GF-D8 (cell line): ENCODE data around the gene CYREN.

ENCODE experiments used
- DNase-seq: peaks from one replicate; lab custom pipeline; 2025; lab: John Stamatoyannopoulos, UW

CYREN gene

DNA sequence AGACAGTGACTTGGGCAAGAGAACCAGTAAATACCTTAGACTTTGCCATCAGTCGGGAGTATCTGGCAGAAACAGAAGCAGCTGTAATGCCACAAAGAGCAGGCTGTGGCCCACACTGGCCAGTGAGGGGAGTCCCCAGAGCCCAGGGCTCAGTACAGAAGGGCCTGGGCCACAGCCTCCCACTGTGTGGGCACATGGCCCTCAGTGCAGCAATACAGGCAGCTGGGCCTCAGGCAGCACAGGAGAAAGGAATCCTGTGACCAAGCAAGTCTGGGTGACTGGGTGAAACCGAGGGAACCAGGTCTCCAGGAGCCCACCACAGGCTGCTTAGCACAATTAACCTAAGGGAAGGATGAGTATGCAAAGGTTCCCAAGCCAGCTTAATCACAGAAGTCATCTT lies 26.8 kb upstream of the CYREN start:
- DNase-seq: no peak

DNA sequence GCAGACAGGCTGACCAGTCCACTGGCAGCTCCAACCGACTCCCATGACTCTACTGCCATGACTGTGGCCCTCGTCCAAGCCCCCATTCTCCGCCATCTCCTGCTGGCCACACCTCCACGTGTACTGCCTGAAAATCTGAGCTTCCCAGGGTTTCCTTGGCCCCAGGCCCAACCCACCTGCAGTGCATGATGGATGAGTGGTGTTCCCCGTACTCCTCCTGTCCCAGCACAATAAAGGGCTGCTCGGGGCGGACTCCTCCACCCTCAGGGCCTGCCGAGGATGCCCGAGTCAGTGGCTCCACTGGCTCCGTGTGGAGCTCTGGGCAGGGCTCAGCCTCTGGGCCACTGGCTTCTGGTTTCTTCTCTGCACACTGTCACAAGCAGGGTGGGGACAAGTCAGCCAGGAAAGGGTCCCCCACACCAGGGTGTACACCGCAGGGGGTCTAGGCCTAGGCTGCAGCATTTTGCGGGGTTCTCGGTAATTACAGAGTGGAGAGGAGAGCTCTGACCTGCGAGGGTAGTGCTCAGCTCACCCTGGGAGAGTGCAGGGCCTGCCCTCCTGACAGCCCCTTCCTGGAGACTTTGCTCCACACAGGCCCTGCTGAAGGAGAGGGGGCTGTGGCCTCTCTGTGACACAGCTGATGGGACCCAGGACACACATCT lies 25.6 kb upstream of the CYREN start:
- no peak for DNase-seq

DNA sequence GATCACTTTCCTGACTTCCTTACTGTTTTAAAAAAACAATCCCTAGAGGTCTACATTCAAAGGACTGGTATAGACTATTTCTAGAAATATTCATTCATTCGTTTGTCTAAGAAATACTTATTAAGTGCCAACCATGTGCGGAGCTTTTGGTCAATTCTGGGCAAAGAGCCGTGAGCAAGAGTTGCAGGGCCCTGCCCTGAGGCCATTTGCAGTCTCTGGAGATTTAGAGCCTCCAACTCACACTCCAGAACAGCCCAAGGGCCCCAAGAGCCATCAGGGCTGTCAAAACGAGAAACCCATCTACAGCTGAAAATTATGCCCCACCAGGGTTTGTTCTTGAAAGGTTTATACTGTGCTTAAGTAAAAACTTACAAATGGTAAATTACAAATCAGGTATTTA lies 24.6 kb upstream of the CYREN start:
- DNase-seq: no peak

DNA sequence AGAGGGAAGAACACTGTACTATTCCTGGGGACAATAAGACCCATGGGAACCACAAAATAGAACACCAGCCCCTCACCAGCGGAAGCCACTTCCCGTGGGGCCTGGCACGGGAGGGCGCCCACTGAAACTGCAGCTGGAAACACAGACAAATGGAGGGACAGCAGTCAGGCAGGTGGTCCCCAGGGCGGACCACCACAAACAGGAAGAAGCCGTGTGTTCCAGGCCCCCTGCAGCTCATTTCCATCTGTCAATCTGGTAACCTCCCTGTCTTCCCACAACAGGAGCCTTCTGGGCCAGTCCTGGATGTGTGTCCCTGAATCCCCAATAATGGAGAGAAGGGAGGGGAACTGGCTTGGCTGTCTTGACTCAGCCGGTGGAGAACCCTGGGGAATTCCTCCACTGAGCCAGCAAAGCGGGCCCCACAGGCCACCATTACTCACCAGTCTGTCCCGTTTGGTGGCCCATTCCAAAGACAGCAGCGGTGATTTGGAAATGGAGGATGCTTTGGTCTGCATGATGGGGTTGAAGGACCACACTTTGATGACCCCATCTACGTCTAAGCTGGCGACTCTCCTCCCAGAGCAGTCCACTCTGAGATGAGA lies 24.1 kb upstream of the CYREN start:
- no peak for DNase-seq

DNA sequence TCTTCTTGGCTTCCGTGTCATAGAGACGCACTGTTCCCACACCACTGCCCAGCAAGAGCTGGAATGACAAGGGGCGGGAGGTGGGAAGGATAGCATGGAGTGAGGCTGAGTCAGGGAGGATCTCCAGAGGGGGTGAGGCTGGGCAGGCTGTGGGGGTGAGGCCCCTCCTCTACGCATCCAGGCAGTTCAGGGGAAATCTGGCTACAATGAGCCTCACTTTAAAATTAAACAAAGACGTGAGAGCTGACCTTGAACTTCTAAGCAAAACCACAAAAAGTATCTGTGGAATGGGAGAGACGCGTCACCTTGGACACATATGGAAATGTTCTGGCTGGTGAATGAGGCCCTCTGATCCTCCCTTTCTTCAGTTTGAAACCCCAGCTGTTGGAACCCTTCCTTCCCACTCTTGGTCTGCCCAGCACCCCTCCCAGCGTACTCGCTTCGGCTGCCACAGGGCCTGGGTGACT lies 23.1 kb upstream of the CYREN start:
- DNase-seq: no peak

DNA sequence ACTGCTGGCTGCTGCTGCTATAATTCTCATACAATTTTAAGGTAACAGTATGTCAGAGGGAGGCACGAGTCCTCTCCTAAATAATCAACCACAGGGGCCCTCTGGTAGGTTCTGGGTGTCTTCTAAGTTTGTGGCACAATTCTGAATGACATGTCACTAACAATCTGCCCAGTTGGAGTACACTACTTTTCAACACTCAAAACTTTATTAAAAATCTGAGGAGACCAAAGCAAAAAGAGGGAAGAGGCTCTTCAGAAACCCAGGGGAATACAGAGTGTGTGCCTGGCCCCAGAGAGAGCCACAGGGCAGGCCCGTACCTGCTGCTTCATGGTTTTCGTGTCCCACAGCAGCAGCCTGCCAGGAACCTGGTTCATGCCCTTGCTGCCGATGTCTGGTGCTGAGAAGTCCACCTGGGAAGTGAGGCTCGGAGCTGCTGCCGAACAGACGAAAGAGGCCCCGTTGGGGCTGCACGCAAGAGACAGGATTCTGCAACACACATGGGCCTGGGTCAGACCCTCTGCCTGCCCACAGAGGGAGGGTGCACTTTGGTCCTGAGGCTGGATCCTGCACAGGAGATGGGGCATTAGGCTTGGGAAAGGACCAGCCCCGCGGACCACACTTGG lies 22.5 kb upstream of the CYREN start:
- no peak for DNase-seq

DNA sequence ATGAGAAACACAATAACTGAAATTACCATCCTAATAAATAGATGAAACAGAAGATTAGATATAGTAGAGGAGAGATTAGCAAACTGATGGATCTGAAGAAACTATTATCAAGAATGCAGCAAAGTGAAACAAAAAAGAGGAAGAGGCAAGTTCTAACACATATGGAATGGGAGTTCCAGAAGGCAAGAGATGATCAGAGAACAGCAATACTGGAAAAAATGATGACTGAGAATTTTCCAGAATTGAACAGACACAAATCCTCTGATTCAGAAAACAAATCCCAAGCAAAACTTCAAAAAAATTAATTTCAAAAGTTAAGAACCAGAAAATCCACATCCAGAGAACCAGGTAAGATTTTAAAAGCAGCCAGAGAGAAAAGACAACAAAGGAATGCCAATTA lies 20.2 kb upstream of the CYREN start:
- DNase-seq: no peak

DNA sequence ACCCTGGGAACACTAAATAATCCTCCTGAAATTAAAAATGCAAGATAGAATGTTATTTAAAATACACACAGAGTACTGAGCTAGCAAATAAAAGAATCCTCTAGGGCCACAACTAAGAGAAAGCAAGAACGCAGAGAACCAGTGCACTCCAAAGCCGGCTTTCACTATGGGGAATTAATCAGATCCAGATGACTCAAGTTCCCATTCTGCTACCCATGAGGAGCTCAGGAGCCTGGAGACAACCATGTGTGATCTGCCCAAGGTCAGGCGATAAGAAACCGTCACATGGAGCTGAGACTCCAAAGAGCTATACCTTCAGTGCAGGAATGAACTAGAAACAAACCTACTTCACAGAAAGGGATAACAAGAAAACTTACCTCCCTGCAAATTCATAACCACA lies 19.5 kb upstream of the CYREN start:
- DNase-seq: no peak

DNA sequence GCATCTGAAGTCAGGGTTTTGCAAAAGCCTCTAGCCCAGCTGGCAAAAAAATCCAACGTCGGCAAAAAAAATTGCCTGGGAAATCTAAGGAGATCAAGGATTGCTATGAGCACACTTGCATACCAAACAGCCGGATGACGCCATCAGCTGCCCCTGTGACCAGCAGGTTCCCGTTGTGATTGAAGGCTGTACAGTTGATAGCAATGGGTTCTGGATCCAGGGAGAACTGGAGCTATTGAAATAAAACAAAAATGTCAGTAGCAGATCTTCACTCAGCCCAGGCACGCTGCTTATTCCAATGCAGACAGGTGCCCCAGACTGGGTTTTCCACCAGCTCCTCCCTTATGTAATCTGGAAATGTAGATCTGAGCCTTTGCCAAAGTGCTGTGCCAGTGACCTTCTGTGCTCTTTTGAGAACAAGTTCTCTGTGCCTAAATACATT lies 18.7 kb upstream of the CYREN start:
- DNase-seq: no peak

DNA sequence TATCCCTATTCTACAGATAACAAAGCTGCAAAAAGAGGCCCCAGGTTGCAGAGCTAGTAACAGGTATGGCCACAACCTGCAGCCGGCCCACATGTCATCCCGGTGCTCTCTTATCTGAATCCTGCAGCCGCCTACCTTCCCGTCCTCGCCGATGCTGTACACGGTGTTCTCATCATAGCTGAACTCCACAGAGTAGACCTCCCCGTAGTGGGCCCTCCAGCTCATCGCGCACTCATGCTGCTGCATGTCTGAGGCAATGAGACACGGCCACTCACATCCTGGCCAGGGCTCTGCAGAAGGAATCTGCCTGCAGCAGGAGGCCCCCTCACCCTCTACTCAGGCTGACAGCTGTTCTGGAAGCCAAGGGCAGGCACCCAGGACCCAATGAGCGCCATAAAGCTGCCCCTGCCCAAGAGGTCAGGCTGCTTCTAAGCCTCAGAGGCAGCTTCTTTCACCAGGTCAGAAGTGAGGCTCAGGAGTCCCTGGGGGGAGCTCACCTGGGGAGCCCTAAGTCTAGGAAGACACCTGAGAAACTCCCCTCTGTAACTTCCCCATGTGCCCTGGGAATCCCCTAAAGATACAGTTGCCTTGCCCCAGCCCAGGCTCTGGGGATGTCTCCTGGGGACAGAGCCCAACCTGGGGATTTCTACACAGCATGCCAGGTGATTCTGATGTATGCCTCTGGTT lies 17.9 kb upstream of the CYREN start:
- no peak for DNase-seq

DNA sequence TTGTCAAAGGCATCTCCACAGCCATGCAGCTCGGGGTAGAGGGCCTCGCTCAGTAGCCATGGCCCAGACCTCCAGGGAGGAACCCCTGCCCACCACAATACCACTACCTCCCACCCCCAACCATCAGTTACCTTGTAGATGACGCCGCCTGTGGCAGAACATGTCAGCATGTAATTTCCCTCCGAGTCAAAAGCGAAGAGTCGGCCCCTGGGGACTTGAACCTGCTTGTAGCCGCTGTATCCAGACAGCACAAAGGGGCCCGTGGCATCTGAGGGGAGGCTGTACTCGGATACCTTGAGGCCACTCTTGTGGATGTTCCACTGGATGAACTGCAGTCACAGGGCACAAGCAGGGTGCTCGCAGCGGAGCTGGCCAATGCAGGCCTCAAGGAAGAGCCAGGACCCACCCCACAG lies 16.3 kb upstream of the CYREN start:
- no peak for DNase-seq

DNA sequence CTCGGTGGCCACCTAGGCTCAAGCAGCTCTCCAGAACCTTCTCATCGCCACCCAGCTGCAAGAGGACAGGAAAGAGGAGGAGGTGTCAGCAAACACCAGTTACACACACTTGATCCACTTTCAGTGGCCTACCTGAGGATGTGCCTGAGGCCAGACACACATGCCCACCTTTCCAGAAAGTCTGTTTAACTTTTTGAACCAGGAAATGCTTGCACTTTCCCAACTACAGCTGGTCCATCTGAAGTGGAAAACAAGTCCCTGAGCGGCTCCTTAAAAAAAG lies 15.7 kb upstream of the CYREN start:
- DNase-seq: no peak

DNA sequence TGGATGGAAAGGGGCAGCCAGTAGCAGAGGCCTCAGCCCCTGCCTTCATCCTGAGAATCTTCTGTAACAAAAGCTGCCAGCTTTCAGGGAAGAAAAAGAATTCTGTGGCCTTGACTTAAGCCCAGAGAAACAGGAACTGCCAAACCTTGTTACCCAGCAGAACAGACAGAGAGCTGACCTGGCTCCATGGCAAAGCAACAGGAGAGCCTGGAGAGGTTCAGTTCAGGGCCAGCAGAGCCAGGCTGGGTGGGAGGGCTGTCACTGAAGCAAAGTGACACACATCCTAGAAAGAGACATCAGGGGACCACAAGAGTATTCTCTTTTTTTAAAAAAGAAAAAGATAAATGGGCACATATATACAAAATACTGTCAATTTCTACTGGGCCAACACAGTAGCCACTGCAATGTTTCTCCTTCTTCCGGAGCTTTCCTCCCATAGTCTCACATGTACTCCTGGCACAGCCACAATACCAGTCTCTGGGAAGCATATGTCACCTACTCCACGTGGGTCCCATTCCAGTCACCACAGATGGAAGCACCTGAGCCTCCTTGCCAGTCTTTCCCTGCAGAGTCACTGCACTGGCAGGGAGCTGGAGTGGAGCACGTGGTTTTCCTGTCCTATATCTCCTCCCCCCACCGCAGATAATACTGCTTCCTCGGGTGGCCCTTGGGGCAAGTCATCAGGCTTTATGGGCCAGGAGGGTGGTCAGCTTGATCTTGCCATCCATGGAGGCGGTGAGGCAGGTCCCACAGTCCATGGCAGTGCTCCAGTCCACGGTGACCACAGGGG lies 15.2 kb upstream of the CYREN start:
- DNase-seq: no peak

DNA sequence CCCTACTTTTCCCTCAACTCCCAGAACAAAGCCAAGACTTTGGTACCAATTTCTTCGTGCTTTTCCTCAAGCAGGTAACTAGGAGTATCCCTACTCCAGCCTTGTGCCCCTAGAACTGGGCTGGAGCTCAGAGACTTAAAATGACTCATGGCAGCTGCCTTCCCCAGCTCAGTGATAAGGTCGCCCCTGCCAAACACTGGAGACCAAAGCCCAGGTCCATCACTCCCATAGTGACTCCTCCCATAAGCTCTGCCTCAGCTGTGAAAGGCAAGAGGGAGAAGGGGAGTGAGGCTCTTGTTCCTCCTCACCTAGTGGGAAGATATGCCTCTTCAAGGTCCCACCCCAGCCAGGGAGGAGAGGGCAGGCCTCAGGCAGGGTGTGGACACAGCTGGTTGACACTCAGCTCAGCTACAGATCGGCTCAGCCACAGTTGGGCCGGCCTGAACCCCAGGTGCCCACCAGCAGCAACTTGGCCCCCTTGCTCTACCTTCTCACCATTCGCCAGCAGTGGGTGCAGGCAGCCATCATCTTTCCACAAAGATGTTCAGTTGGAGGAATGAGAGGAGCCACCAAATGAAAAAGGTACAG lies 13.8 kb upstream of the CYREN start:
- DNase-seq: no peak

DNA sequence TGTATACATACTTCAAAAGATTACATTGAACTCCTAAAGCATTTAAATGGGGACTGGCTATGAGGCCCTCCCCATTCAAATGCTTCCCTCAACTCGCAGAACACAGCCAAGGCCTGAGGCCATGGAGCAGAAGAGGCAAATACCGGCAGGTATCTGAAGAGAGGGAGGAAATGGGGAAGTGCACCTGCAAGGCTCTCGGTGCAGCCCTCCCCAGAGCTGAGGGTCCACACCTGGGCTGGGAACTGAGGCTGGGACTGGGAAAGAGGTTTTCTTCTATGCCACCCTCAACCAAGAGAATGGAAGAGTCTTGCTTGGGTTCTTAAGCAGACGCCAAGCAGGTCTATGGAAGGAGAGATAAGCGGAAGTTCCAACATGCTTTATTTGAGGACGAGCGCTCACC lies 13.0 kb upstream of the CYREN start:
- DNase-seq: no peak

DNA sequence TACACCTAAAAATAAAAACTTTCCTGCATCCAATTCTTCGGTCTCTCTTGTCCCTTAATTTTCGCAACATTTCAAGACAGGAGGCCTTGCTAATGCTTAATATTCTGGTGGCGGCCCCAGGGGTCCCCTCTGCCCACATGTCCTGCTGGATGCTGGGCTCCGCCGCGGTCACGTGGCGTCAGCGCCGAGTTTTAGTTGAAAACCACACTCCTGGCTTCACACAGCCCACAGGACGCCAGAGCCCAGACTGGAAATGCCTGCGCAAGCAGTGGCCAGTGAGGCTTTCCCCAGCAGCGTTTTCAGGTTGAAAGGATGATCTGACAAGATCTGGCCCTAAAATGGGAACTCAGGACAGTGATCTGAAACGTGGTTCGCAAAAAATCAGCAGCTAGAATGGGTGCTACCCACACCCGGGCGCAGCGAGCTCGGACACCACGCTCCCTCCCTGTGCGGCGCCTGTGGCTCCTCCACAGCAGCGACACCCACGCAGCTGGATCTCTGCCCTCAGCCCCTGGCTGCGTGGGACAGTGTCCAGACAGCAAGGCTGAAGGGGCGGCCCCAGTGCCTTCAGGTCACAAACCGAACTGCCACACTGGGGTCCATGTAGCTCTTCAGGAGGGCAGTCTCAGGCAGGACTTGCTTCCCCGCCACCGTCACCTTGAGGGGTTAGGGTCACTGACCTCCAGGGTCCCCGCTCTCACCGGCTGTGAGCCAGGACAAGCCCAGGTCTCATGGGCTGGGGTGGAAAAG lies 11.6 kb upstream of the CYREN start:
- DNase-seq: no peak

DNA sequence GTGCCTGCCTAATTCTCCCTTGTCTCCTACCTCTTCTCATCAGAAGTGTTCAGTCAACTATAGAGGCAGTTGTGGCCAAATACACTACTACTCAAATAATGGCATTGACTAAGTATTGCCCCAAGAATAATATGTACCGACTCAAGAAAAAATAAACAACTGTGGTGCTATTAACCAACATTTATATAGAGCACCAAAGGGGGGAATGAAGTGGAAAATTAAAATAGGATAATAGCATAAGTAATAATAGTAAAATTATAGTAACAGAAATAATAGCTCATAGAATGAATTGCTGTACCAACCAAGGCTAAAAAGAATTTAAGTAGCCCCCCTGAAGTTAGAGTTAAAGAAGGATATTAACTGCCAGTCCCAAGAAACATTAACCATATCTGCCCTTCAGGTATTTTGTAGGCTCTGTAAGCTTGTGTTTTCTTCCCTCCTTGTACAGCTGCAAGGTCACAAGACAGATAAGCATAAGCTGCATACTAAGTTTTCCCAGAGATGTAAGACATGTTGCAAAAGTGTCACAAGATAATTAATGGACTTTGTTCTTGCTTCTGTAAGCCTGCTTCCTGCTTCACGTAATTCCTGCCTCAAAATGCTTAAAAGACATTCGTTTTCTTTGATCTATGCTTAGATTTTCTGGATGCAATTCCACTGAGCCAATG lies 10.9 kb upstream of the CYREN start:
- no peak for DNase-seq

DNA sequence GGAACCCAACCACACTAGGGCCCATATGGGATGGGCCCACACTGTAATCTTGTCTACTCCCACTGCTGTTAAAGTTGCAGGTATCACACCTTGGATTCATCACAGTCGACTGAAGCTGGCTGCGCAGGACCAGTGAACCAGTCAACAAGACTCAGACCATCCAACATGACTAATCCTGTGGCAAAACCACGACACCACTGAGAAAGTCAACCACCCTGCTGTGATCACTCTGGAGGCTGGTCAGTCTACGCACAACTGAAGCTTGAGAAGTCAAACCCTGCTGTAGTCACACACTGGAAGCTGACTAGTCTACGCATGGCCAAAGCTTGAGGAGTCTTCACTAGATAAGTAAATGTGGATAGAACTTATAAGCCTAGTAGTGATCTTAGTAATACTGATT lies 9.6 kb upstream of the CYREN start:
- DNase-seq: no peak

DNA sequence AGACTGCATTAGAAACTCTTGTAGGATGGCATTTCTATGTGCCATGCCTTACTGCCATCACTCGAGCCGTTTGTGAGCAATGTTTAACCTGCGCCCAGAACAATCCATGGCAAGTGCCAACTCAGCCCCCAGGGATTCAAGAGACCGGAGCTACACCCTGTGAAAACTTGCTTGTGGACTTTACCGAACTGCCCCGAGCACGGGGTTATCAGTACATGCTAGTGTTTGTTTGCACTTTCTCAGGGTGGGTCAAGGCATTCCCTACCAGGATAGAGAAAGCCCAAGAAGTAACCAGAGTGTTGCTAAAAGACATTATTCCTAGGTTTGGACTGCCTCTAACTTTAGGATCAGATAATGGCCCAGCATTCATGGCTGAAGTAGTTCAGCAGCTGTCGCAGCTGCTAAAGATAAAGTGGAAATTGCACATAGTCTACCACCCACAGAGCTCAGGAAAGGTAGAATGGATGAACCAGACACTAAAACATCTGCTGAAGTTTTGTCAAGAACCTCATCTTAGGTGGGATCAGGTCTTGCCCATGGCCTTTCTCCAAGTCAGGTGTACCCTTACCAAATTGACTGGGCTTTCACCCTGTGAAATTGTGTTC lies 8.9 kb upstream of the CYREN start:
- no peak for DNase-seq

DNA sequence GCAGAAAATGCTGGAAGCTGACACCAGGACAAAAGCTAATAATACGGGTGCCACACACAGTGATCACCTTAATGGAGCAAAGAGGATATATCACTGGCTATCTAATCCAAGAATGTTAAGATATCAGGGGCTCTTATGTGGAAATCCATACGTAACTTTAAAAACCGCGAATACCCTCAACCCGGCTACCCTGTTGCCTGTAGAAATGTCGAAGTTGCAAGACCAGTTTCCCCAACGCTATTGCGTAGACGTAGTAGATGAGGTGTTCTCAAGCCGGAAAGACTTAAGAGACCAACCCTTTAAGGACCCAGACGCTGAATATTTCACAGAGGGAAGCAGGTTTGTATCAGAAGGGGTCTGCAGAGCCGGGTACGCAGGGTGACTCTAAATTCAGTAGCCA lies 7.9 kb upstream of the CYREN start:
- no peak for DNase-seq
